ENCODE data around the gene CRNKL1. TPM values are rescaled to one million over a fixed set of nuclear protein-coding genes. Genes with fewer than 3 reads are reported as not detected.

Gene CRNKL1
- total and polyA plus RNA-seq, 12 donors: 9.8 to 20.2 (median 17.7) TPM

DNA sequence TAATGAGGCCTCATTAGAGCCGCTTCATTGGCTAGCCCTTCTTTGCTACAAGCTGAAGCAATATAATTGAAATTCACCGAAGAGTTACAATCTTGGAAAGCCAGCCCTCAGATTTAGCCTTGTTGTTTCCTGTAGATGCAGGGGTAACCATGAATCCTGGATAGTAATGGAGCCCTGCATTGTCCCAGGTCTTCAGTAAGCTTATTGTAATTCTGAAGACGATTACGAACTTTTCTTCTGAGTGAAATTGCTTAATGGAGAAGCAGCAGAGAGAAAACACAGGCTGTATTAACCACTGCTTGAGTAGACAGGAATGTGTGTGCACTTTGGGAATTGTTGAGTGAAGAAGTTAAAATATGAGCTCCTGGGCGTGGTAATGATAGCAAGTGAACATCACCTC, 61.4 kb downstream of the CRNKL1 start:
- no peaks in the 10 kb centered on the region for H3K9me3 ChIP-seq
- TF ChIP-seq CTCF (IDR thresholded peaks at IDR 0.05): no peak
- no peak for DNase-seq
- WGBS, 2 donors: 78% methylated on average over 5 of the region's 5 CpGs
- H3K4me3 ChIP-seq: no peak overlapping the region
- H3K27ac ChIP-seq: peak overlapping the region in 4 of 10 donors; percentile 4 to 79 (median 20)
- H3K27me3 ChIP-seq: no peaks in the 10 kb centered on the region
- ATAC-seq: no peak
- peaks cover 42 to 100% (median 94%) of the 10 kb centered on the region in 9 donors for H3K4me1 ChIP-seq
- peaks cover 0 to 84% (median 21%) of the 10 kb centered on the region in 9 donors for H3K36me3 ChIP-seq
- intact Hi-C loops (cut with DNase I): loop anchor here in 7 of 10 donors (5.0 to 10.0 kb wide), 9 partner anchors 49 to 299 kb away; no protein-coding TSS in a partner anchor

DNA sequence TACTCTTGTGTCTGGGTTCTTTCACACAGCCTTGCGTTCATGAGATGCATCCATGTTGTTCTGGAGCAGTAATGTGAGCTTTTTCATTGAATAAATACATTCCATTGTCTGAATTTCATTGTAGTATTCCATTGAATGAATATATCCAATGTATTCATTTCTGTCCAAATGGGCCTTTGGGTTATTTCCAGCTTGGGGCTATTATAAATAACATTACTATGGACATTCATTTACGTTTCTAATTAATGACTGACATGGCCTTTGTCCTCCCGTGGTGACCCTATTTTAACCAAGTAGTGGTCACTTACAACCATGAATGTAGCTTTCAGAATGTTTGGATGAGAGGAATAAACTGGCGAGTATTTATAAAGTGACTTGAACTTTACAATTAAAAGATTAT, 65.2 kb downstream of the CRNKL1 start:
- Histone ChIP-seq H3K4me1 (peaks cover 19 to 100% (median 91%) of the 10 kb centered on the region in 9 donors), H3K27ac (peak overlapping the region in 5 of 10 donors; percentile 3 to 74 (median 31)), H3K27me3 (no peaks in the 10 kb centered on the region), H3K36me3 (peaks cover 0 to 82% (median 21%) of the 10 kb centered on the region in 9 donors), H3K4me3 (no peak overlapping the region), H3K9me3 (no peaks in the 10 kb centered on the region)
- WGBS, 2 donors: 72 to 75% methylated on average over 4 of the region's 4 CpGs
- intact Hi-C loops (cut with DNase I): no loop called here
- ATAC-seq: no peak
- no peak for DNase-seq
- TF ChIP-seq CTCF (IDR thresholded peaks at IDR 0.05): no peak

- Histone ChIP-seq H3K36me3 (peaks cover 0 to 82% (median 20%) of the 10 kb centered on the region in 9 donors), H3K9me3 (no peaks in the 10 kb centered on the region), H3K27ac (peak overlapping the region in 7 of 10 donors; percentile 3 to 74 (median 31)), H3K4me3 (no peak overlapping the region), H3K27me3 (no peaks in the 10 kb centered on the region), H3K4me1 (peaks cover 16 to 100% (median 91%) of the 10 kb centered on the region in 9 donors)
- 22% methylated on average over 6 of the region's 6 CpGs for WGBS, 2 donors
- DNase-seq (no peak), ATAC-seq (peak in 4 of 8 donors; percentile 21 to 64 (median 42))
- no peak for TF ChIP-seq CTCF (IDR thresholded peaks at IDR 0.05)
- intact Hi-C loops (cut with DNase I): no loop called here
These were observed 65.8 kb downstream of the CRNKL1 start for GRCh38 chr20:19986419-19986818.

Other genes with a start within 250 kb of the CRNKL1 start
- 10 to 100 TPM; 53.7 to 68.0 (median 62.5) TPM for gene NAA20, start 35.1 kb downstream of the CRNKL1 start, total RNA-seq
- gene NAA20, start 35.1 kb downstream of the CRNKL1 start, polyA plus RNA-seq: 10 to 100 TPM; 96.4 to 98.1 TPM
- 100 to 1,000 TPM in 1 of 10 donors, 10 to 100 TPM in 9; 30.3 to 140 (median 68.2) TPM for gene CFAP61, start 66 bp upstream of the CRNKL1 start, total RNA-seq
- gene CFAP61, start 66 bp upstream of the CRNKL1 start, polyA plus RNA-seq: 10 to 100 TPM in 1 of 2 donors, 1 to 10 TPM in 1; 8.2 to 15.1 TPM